Right lobe of liver (tissue), 4 donors: ENCODE measurements around the gene BAHCC1.

Experiments
- CTCF ChIP-seq, 4 donors: fragments of 200-600 bp in 3 of 4; fragments of 450-650 bp in 1 of 4; IDR thresholded peaks; one replicate each; pipeline versions ENCODE4 v1.5.1 to v1.8.0; 2016 to 2022; ENCODE audit warnings: antibody characterized with exemption in 4 of 4, mild to moderate bottlenecking in 2 of 4
- POLR2A ChIP-seq: fragments of 450-650 bp; IDR thresholded peaks from one replicate; pipeline ENCODE4 v1.6.1; 2017; ENCODE audit warnings: antibody characterized with exemption, mild to moderate bottlenecking
- donor health status: DM: no; HTN: no; CAD: no.
- donor health status: DM: no; HTN: no; CAD: no.
- donor health status: DM: no; HTN: yes; CAD: no.

- no peak for TF ChIP-seq POLR2A
- TF ChIP-seq CTCF (IDR thresholded peaks at IDR 0.05), result no peak
These were observed 28.1 kb upstream of the BAHCC1 start for GRCh38 chr17:81367171-81367570.
